HUES64 (cell line): ENCODE results near the gene SLC35F3.
"Not testable (repeated sequence)": the region's sequence is repeated elsewhere in the genome, so short reads cannot be mapped to it uniquely, and the experiment has no call there.

ENCODE experiments used
- H3K27ac ChIP-seq: 2 replicates; pipeline ENCODE4 v1.7.0; 2013; ENCODE audit warnings: low read depth, low read length, inconsistent platforms
- H3K27me3 ChIP-seq: 2 replicates; pipeline ENCODE4 v1.6.1; 2013; ENCODE audit warnings: mild to moderate bottlenecking, low read length; ENCODE audit not compliant: insufficient read depth
- H3K36me3 ChIP-seq: 2 replicates; pipeline ENCODE4 v1.6.1; 2013; ENCODE audit warnings: mild to moderate bottlenecking, low read length; ENCODE audit not compliant: insufficient read depth
- H3K4me1 ChIP-seq: 2 replicates; pipeline ENCODE4 v1.6.1; 2013; ENCODE audit warnings: mild to moderate bottlenecking, low read length, moderate library complexity; ENCODE audit not compliant: insufficient read depth
- H3K4me3 ChIP-seq: 2 replicates; pipeline ENCODE4 v1.5.1; 2013; ENCODE audit warnings: mild to moderate bottlenecking, low read length, moderate library complexity
- H3K9ac ChIP-seq: 2 replicates; pipeline ENCODE4 v1.6.1; 2013; ENCODE audit warnings: mild to moderate bottlenecking, low read depth, low read length
- H3K9me3 ChIP-seq: 2 replicates; pipeline ENCODE4 v1.6.1; 2013; ENCODE audit warnings: low read depth, low read length; ENCODE audit not compliant: insufficient read depth
- WGBS: fragments of 150-250, 120-280 bp; methylation state at CpG from one replicate; pipeline ENCODE4 v1.1.7; 2013; ENCODE audit warnings: missing lambda C conversion rate; 5-methylcytosine and 5-hydroxymethylcytosine counted together

Gene SLC35F3

GRCh38 chr1:234239936-234240335 is 335.5 kb downstream of the SLC35F3 start:
- Histone ChIP-seq H3K27ac (no peak overlapping the region), H3K4me3 (no peak overlapping the region)
- 96% methylated on average over 8 of the region's 9 CpGs for WGBS

GRCh38 chr1:234240680-234241079 is 336.2 kb downstream of the SLC35F3 start:
- Histone ChIP-seq H3K36me3 (no peaks in the 10 kb centered on the region), H3K4me3 (no peak overlapping the region), H3K9me3 (no peaks in the 10 kb centered on the region), H3K9ac (no peak overlapping the region), H3K27ac (no peak overlapping the region), H3K4me1 (0 out of 2 replicates have a peak, but pooled peaks cover 4% of the 10 kb centered on the region), H3K27me3 (no peaks in the 10 kb centered on the region)

More at GRCh38 chr1:234239936-234240335, 335.5 kb downstream of the SLC35F3 start:
- H3K27me3 ChIP-seq, result no peaks in the 10 kb centered on the region
- no peaks in the 10 kb centered on the region for H3K9me3 ChIP-seq
- H3K36me3 ChIP-seq, result no peaks in the 10 kb centered on the region
- H3K4me1 ChIP-seq, result 0 out of 2 replicates have a peak, but pooled peaks cover 4% of the 10 kb centered on the region
- no peak overlapping the region for H3K9ac ChIP-seq

- no peaks in the 10 kb centered on the region for H3K27me3 ChIP-seq
- H3K9ac ChIP-seq, result no peak overlapping the region
- WGBS, result 94% methylated on average over 5 of the region's 5 CpGs
- H3K4me1 ChIP-seq, result 0 out of 2 replicates have a peak, but pooled peaks cover 4% of the 10 kb centered on the region
- no peaks in the 10 kb centered on the region for H3K36me3 ChIP-seq
- H3K27ac ChIP-seq, result no peak overlapping the region
- H3K9me3 ChIP-seq, result no peaks in the 10 kb centered on the region
- H3K4me3 ChIP-seq, result no peak overlapping the region
These were observed 337.5 kb downstream of the SLC35F3 start for GRCh38 chr1:234241941-234242490.

- Histone ChIP-seq H3K27me3 (no peaks in the 10 kb centered on the region), H3K4me1 (no peaks in the 10 kb centered on the region), H3K27ac (no peak overlapping the region), H3K36me3 (no peaks in the 10 kb centered on the region), H3K4me3 (no peak overlapping the region), H3K9ac (no peak overlapping the region), H3K9me3 (no peaks in the 10 kb centered on the region)
- 89% methylated on average over 3 of the region's 3 CpGs for WGBS
These were observed 339.2 kb downstream of the SLC35F3 start for GRCh38 chr1:234243521-234244260.

- Histone ChIP-seq H3K27me3 (no peaks in the 10 kb centered on the region), H3K27ac (no peak overlapping the region), H3K9me3 (no peaks in the 10 kb centered on the region), H3K4me3 (no peak overlapping the region), H3K4me1 (no peaks in the 10 kb centered on the region), H3K36me3 (no peaks in the 10 kb centered on the region), H3K9ac (no peak overlapping the region)
These were observed 340.0 kb downstream of the SLC35F3 start for GRCh38 chr1:234244482-234244881.

- Histone ChIP-seq H3K27ac (no peak overlapping the region), H3K27me3 (no peaks in the 10 kb centered on the region), H3K4me1 (peaks cover 9% of the 10 kb centered on the region), H3K9ac (no peak overlapping the region), H3K36me3 (no peaks in the 10 kb centered on the region), H3K9me3 (no peaks in the 10 kb centered on the region), H3K4me3 (no peak overlapping the region)
- 94% methylated on average over 5 of the region's 5 CpGs for WGBS
These were observed 342.2 kb downstream of the SLC35F3 start for GRCh38 chr1:234246638-234247116.

- 89% methylated on average over 4 of the region's 4 CpGs for WGBS
- not testable (repeated sequence) for H3K36me3 ChIP-seq, H3K9ac ChIP-seq, H3K9me3 ChIP-seq, H3K4me3 ChIP-seq, H3K27ac ChIP-seq, H3K27me3 ChIP-seq
- H3K4me1 ChIP-seq, result peaks cover 16% of the 10 kb centered on the region
These were observed 343.3 kb downstream of the SLC35F3 start for GRCh38 chr1:234247746-234248145.

GRCh38 chr1:234250747-234251146 is 346.3 kb downstream of the SLC35F3 start:
- no peak overlapping the region for H3K9ac ChIP-seq
- no peaks in the 10 kb centered on the region for H3K27me3 ChIP-seq
- H3K9me3 ChIP-seq, result no peaks in the 10 kb centered on the region
- peaks cover 16% of the 10 kb centered on the region for H3K4me1 ChIP-seq
- peak overlapping the region; percentile 52; the same call in 1 of the 2 replicates for H3K27ac ChIP-seq
- WGBS, result 88% methylated on average over 1 of the region's 1 CpG
- no peak overlapping the region for H3K4me3 ChIP-seq
- H3K36me3 ChIP-seq, result no peaks in the 10 kb centered on the region

GRCh38 chr1:234253732-234254131 is 349.3 kb downstream of the SLC35F3 start:
- H3K4me3 ChIP-seq, result no peak overlapping the region
- WGBS, result 92% methylated on average over 1 of the region's 1 CpG
- no peak overlapping the region for H3K9ac ChIP-seq
- H3K4me1 ChIP-seq, result peaks cover 16% of the 10 kb centered on the region
- no peaks in the 10 kb centered on the region for H3K36me3 ChIP-seq
- H3K9me3 ChIP-seq, result peaks cover 3% of the 10 kb centered on the region; the same call in 1 of the 2 replicates
- H3K27ac ChIP-seq, result no peak overlapping the region
- no peaks in the 10 kb centered on the region for H3K27me3 ChIP-seq

- Histone ChIP-seq H3K4me1 (peaks cover 9% of the 10 kb centered on the region), H3K9me3 (peaks cover 3% of the 10 kb centered on the region; the same call in 1 of the 2 replicates), H3K27me3 (no peaks in the 10 kb centered on the region), H3K4me3 (no peak overlapping the region), H3K27ac (no peak overlapping the region), H3K9ac (no peak overlapping the region), H3K36me3 (no peaks in the 10 kb centered on the region)
- 43% methylated on average over 2 of the region's 2 CpGs for WGBS
These were observed 351.9 kb downstream of the SLC35F3 start for GRCh38 chr1:234256359-234256758.

- H3K9me3 ChIP-seq, result peaks cover 3% of the 10 kb centered on the region; the same call in 1 of the 2 replicates
- H3K9ac ChIP-seq, result no peak overlapping the region
- no peak overlapping the region for H3K27ac ChIP-seq
- H3K27me3 ChIP-seq, result no peaks in the 10 kb centered on the region
- WGBS, result 91% methylated on average over 2 of the region's 3 CpGs
- H3K4me3 ChIP-seq, result no peak overlapping the region
- H3K4me1 ChIP-seq, result no peaks in the 10 kb centered on the region
- no peaks in the 10 kb centered on the region for H3K36me3 ChIP-seq
These were observed 353.6 kb downstream of the SLC35F3 start for GRCh38 chr1:234258071-234258470.
